ENCODE data around the gene FAM90A1. TPM values are rescaled to one million over a fixed set of nuclear protein-coding genes. Genes with fewer than 3 reads are reported as not detected.
A peak's percentile ranks its signal among the peaks of the same experiment; 100 is the strongest.
"Not testable (repeated sequence)": the region's sequence is repeated elsewhere in the genome, so short reads cannot be mapped to it uniquely, and the experiment has no call there.

FAM90A1 gene
- total RNA-seq, 2 experiments from 2014 or later = 0.30 to 0.47 TPM

- H3K4me1 Mint-ChIP-seq (ENCODE audit: low read depth); CTCF ChIA-PET; H3K27me3 ChIP-seq (ENCODE audit: control insufficient read depth in 1 of 2, insufficient read depth in 2 of 2, low read length in 2 of 2); H3K4me3 ChIP-seq (ENCODE audit: low read length); H3K27ac ChIP-seq (ENCODE audit: low read depth in 1 of 2, low read length in 2 of 2); DNase-seq; H3K4me3 Mint-ChIP-seq; H3K9me3 Mint-ChIP-seq; H3K27me3 Mint-ChIP-seq; H3K27ac Mint-ChIP-seq; H3K9me3 ChIP-seq (ENCODE audit: control insufficient read depth in 1 of 2, insufficient read depth in 1 of 2, low read length in 2 of 2); POLR2A ChIA-PET; H3K4me1 ChIP-seq (ENCODE audit: insufficient read depth, low read length); intact Hi-C loops (cut with DNase I, micrococcal nuclease); ATAC-seq (ENCODE audit: poor library complexity); H3K36me3 ChIP-seq (ENCODE audit: insufficient read depth, low read length): not testable (repeated sequence)
- H3K36me3 Mint-ChIP-seq (ENCODE audit: low read depth) = peaks cover 17% of the 10 kb centered on the region
Measured at GRCh38 chr12:8197685-8198308, 29.6 kb downstream of the FAM90A1 start.

- H3K27me3 ChIP-seq (ENCODE audit: control insufficient read depth in 1 of 2, insufficient read depth in 2 of 2, low read length in 2 of 2); intact Hi-C loops (cut with DNase I, micrococcal nuclease); ATAC-seq (ENCODE audit: poor library complexity); CTCF ChIA-PET; H3K4me3 ChIP-seq (ENCODE audit: low read length); H3K36me3 ChIP-seq (ENCODE audit: insufficient read depth, low read length); DNase-seq; H3K4me1 Mint-ChIP-seq (ENCODE audit: low read depth); H3K27me3 Mint-ChIP-seq; H3K27ac Mint-ChIP-seq; H3K9me3 Mint-ChIP-seq; H3K4me1 ChIP-seq (ENCODE audit: insufficient read depth, low read length); H3K36me3 Mint-ChIP-seq (ENCODE audit: low read depth); H3K27ac ChIP-seq (ENCODE audit: low read depth in 1 of 2, low read length in 2 of 2); H3K4me3 Mint-ChIP-seq; POLR2A ChIA-PET; H3K9me3 ChIP-seq (ENCODE audit: control insufficient read depth in 1 of 2, insufficient read depth in 1 of 2, low read length in 2 of 2): not testable (repeated sequence)
Measured at GRCh38 chr12:8188088-8188487, 39.3 kb downstream of the FAM90A1 start.

GRCh38 chr12:8184206-8184605 lies 43.2 kb downstream of the FAM90A1 start:
- H3K27ac ChIP-seq (ENCODE audit: low read depth in 1 of 2, low read length in 2 of 2); H3K36me3 ChIP-seq (ENCODE audit: insufficient read depth, low read length); H3K27ac Mint-ChIP-seq; H3K4me3 Mint-ChIP-seq; H3K27me3 Mint-ChIP-seq; H3K9me3 Mint-ChIP-seq; H3K27me3 ChIP-seq (ENCODE audit: control insufficient read depth in 1 of 2, insufficient read depth in 2 of 2, low read length in 2 of 2); H3K36me3 Mint-ChIP-seq (ENCODE audit: low read depth); CTCF ChIA-PET; ATAC-seq (ENCODE audit: poor library complexity); POLR2A ChIA-PET; H3K9me3 ChIP-seq (ENCODE audit: control insufficient read depth in 1 of 2, insufficient read depth in 1 of 2, low read length in 2 of 2); DNase-seq; H3K4me3 ChIP-seq (ENCODE audit: low read length); H3K4me1 ChIP-seq (ENCODE audit: insufficient read depth, low read length): not testable (repeated sequence)
- intact Hi-C loops (cut with DNase I, micrococcal nuclease) = loop anchor here in 1 of 2 experiments (5.0 kb wide), 2 partner anchors 48 to 77 kb away; no protein-coding TSS in a partner anchor
- peaks cover 21% of the 10 kb centered on the region for H3K4me1 Mint-ChIP-seq (ENCODE audit: low read depth)

- H3K27me3 Mint-ChIP-seq; H3K36me3 ChIP-seq (ENCODE audit: insufficient read depth, low read length); DNase-seq; H3K4me3 Mint-ChIP-seq; POLR2A ChIA-PET; H3K9me3 Mint-ChIP-seq; H3K4me1 ChIP-seq (ENCODE audit: insufficient read depth, low read length); H3K9me3 ChIP-seq (ENCODE audit: control insufficient read depth in 1 of 2, insufficient read depth in 1 of 2, low read length in 2 of 2); H3K4me3 ChIP-seq (ENCODE audit: low read length); H3K27ac Mint-ChIP-seq; H3K36me3 Mint-ChIP-seq (ENCODE audit: low read depth); CTCF ChIA-PET; H3K27ac ChIP-seq (ENCODE audit: low read depth in 1 of 2, low read length in 2 of 2); ATAC-seq (ENCODE audit: poor library complexity); H3K27me3 ChIP-seq (ENCODE audit: control insufficient read depth in 1 of 2, insufficient read depth in 2 of 2, low read length in 2 of 2): not testable (repeated sequence)
- intact Hi-C loops (cut with DNase I, micrococcal nuclease) = loop anchor here in 1 of 2 experiments (5.0 kb wide), 2 partner anchors 49 to 76 kb away; no protein-coding TSS in a partner anchor
- H3K4me1 Mint-ChIP-seq (ENCODE audit: low read depth) = peaks cover 21% of the 10 kb centered on the region
Measured at GRCh38 chr12:8183346-8183745, 44.1 kb downstream of the FAM90A1 start.

GRCh38 chr12:8182923-8183322 lies 44.5 kb downstream of the FAM90A1 start:
- H3K4me1 Mint-ChIP-seq (ENCODE audit: low read depth) = peaks cover 21% of the 10 kb centered on the region
- H3K27me3 Mint-ChIP-seq; ATAC-seq (ENCODE audit: poor library complexity); H3K27ac ChIP-seq (ENCODE audit: low read depth in 1 of 2, low read length in 2 of 2); H3K36me3 ChIP-seq (ENCODE audit: insufficient read depth, low read length); H3K4me3 Mint-ChIP-seq; H3K27ac Mint-ChIP-seq; H3K27me3 ChIP-seq (ENCODE audit: control insufficient read depth in 1 of 2, insufficient read depth in 2 of 2, low read length in 2 of 2); H3K4me1 ChIP-seq (ENCODE audit: insufficient read depth, low read length); DNase-seq; H3K4me3 ChIP-seq (ENCODE audit: low read length); H3K9me3 Mint-ChIP-seq; H3K36me3 Mint-ChIP-seq (ENCODE audit: low read depth); CTCF ChIA-PET; POLR2A ChIA-PET; H3K9me3 ChIP-seq (ENCODE audit: control insufficient read depth in 1 of 2, insufficient read depth in 1 of 2, low read length in 2 of 2): not testable (repeated sequence)
- intact Hi-C loops (cut with DNase I, micrococcal nuclease) = loop anchor here in 1 of 2 experiments (5.0 kb wide), 2 partner anchors 49 to 76 kb away; no protein-coding TSS in a partner anchor

- H3K4me1 Mint-ChIP-seq (ENCODE audit: low read depth) = peaks cover 21% of the 10 kb centered on the region
- H3K9me3 Mint-ChIP-seq; H3K4me1 ChIP-seq (ENCODE audit: insufficient read depth, low read length); POLR2A ChIA-PET; H3K9me3 ChIP-seq (ENCODE audit: control insufficient read depth in 1 of 2, insufficient read depth in 1 of 2, low read length in 2 of 2); H3K27me3 ChIP-seq (ENCODE audit: control insufficient read depth in 1 of 2, insufficient read depth in 2 of 2, low read length in 2 of 2); H3K27ac ChIP-seq (ENCODE audit: low read depth in 1 of 2, low read length in 2 of 2); ATAC-seq (ENCODE audit: poor library complexity); H3K36me3 Mint-ChIP-seq (ENCODE audit: low read depth); DNase-seq; CTCF ChIA-PET; H3K27me3 Mint-ChIP-seq; H3K36me3 ChIP-seq (ENCODE audit: insufficient read depth, low read length); H3K4me3 ChIP-seq (ENCODE audit: low read length): not testable (repeated sequence)
- H3K4me3 Mint-ChIP-seq = peak overlapping the region; percentile 66
- intact Hi-C loops (cut with DNase I, micrococcal nuclease) = loop anchor here (2.0 to 5.0 kb wide), 3 partner anchors 51 to 74 kb away; no protein-coding TSS in a partner anchor
- H3K27ac Mint-ChIP-seq = peak overlapping the region; percentile 51
Measured at GRCh38 chr12:8181271-8181670, 46.1 kb downstream of the FAM90A1 start.
